HL-60 (cell line): ENCODE measurements around the gene PALLD.

Experiments
- DNase-seq, 2 experiments: peaks; one replicate each; pipeline ENCODE4 v3.0.0-alpha.2; 2010 to 2020; ENCODE audit warnings: low read depth in 1 of 2, low spot score in 1 of 2
- H3K27ac ChIP-seq: fragments of 250-450 bp; sonication (Bioruptor Pico); replicated peaks from 2 replicates; pipeline ENCODE4 v1.5.1; 2020; ENCODE audit warnings: mild to moderate bottlenecking, moderate library complexity
- H3K27me3 ChIP-seq: fragments of 250-450 bp; sonication (Bioruptor Pico); 2 replicates; pipeline ENCODE4 v1.5.1; 2021; ENCODE audit warnings: mild to moderate bottlenecking, moderate library complexity; ENCODE audit not compliant: insufficient read depth, poor library complexity, severe bottlenecking
- H3K4me3 ChIP-seq: replicated peaks from 2 replicates; pipeline ENCODE4 v1.5.1; 2011; ENCODE audit warnings: mild to moderate bottlenecking, control low read depth, low read length; ENCODE audit not compliant: insufficient read depth
- GABPA ChIP-seq: IDR thresholded peaks from 2 replicates; pipeline ENCODE4 v1.6.1; 2012; ENCODE audit warnings: low read depth
- POLR2AphosphoS5 ChIP-seq: IDR thresholded peaks from 2 replicates; pipeline ENCODE4 v1.6.1; 2012; ENCODE audit warnings: low read depth
- SPI1 ChIP-seq: IDR thresholded peaks from 2 replicates; pipeline ENCODE4 v1.6.1; 2012; ENCODE audit warnings: low read depth, mild to moderate bottlenecking, borderline replicate concordance
- TF ChIP-seq, protein P1 (sequence below): IDR thresholded peaks from one replicate; pipeline ENCODE4 v1.5.1; 2011; ENCODE audit warnings: low read length, control low read depth, inconsistent platforms; ENCODE audit not compliant: insufficient read depth
- TF ChIP-seq, protein P2 (sequence below): IDR thresholded peaks from 2 replicates; pipeline ENCODE4 v1.6.1; 2012; ENCODE audit warnings: low read depth; ENCODE audit not compliant: insufficient replicate concordance

Gene PALLD

DNA sequence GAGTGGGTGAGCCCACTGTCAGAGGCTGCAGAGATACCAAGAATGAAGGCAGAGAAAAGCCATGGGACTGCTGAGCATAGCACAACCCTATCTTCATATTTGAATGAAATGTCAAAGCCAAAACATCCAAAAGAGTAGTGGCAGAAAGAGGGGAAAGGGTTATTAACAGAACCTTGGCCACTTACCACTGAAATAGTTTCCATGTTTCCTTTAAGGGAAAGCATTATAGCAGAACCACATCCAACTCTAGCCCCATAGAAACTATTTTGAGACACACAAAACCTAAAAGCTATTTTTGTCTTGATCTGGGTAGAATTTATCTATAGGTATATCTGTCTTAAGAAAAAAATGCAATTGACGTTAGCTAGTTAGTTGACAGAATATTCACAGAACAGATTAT lies 373.2 kb downstream of the PALLD start:
- H3K27ac ChIP-seq = no peak overlapping the region
- peaks cover 10% of the 10 kb centered on the region for H3K27me3 ChIP-seq
- H3K4me3 ChIP-seq = no peak overlapping the region
- no peak for TF ChIP-seq GABPA
- TF ChIP-seq SPI1 = no peak
- TF ChIP-seq, protein P1, sequence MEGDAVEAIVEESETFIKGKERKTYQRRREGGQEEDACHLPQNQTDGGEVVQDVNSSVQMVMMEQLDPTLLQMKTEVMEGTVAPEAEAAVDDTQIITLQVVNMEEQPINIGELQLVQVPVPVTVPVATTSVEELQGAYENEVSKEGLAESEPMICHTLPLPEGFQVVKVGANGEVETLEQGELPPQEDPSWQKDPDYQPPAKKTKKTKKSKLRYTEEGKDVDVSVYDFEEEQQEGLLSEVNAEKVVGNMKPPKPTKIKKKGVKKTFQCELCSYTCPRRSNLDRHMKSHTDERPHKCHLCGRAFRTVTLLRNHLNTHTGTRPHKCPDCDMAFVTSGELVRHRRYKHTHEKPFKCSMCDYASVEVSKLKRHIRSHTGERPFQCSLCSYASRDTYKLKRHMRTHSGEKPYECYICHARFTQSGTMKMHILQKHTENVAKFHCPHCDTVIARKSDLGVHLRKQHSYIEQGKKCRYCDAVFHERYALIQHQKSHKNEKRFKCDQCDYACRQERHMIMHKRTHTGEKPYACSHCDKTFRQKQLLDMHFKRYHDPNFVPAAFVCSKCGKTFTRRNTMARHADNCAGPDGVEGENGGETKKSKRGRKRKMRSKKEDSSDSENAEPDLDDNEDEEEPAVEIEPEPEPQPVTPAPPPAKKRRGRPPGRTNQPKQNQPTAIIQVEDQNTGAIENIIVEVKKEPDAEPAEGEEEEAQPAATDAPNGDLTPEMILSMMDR = no peak
- TF ChIP-seq POLR2AphosphoS5 = no peak
- TF ChIP-seq, protein P2, sequence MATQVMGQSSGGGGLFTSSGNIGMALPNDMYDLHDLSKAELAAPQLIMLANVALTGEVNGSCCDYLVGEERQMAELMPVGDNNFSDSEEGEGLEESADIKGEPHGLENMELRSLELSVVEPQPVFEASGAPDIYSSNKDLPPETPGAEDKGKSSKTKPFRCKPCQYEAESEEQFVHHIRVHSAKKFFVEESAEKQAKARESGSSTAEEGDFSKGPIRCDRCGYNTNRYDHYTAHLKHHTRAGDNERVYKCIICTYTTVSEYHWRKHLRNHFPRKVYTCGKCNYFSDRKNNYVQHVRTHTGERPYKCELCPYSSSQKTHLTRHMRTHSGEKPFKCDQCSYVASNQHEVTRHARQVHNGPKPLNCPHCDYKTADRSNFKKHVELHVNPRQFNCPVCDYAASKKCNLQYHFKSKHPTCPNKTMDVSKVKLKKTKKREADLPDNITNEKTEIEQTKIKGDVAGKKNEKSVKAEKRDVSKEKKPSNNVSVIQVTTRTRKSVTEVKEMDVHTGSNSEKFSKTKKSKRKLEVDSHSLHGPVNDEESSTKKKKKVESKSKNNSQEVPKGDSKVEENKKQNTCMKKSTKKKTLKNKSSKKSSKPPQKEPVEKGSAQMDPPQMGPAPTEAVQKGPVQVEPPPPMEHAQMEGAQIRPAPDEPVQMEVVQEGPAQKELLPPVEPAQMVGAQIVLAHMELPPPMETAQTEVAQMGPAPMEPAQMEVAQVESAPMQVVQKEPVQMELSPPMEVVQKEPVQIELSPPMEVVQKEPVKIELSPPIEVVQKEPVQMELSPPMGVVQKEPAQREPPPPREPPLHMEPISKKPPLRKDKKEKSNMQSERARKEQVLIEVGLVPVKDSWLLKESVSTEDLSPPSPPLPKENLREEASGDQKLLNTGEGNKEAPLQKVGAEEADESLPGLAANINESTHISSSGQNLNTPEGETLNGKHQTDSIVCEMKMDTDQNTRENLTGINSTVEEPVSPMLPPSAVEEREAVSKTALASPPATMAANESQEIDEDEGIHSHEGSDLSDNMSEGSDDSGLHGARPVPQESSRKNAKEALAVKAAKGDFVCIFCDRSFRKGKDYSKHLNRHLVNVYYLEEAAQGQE = no peak
- no peak for DNase-seq

DNA sequence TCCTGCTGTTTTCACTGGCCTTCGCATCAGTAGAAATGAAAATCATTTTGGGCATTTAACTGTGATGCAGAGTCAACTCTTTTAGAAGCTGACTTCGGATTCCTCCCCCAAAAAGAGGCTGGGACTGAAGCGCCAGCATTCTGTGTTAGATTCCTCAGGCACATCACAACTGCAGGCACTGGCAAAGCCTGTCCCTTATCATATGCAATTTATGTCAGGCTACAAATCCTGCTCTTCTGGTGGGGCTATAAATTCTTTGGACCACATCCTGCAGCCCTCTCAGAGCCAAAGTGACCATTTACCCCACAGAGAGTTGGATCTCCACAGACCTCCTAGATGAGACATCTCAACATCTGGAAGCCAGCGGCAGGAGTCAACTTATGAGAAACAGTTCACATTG lies 374.8 kb downstream of the PALLD start:
- Histone ChIP-seq H3K27ac (no peak overlapping the region), H3K27me3 (peaks cover 17% of the 10 kb centered on the region), H3K4me3 (no peak overlapping the region)
- DNase-seq = no peak
- TF ChIP-seq, protein P2 = no peak
- no peak for TF ChIP-seq GABPA
- no peak for TF ChIP-seq POLR2AphosphoS5
- no peak for TF ChIP-seq SPI1
- TF ChIP-seq, protein P1 = no peak

DNA sequence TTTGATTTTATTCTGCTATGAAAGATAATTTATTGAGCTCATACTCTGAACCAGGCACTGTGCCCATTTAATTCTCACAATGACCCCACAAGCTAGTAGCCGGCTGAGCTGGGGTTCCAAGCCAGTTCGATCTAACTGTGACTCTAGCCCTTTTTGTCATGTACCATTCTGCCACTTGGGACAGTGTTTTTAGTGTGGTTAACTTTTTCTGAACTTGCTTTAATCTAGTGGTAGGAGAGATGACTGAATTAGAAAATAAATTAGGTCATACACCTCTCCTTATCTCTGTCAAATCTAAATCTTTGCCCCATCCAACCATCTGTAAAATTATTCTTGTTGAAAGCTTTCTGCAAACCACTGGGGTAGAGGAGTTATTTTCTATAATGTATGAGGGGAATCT lies 377.2 kb downstream of the PALLD start:
- no peak for TF ChIP-seq SPI1
- no peak for TF ChIP-seq GABPA
- TF ChIP-seq, protein P1 = no peak
- TF ChIP-seq, protein P2 = no peak
- no peak for TF ChIP-seq POLR2AphosphoS5
- DNase-seq = no peak
- H3K27ac ChIP-seq = no peak overlapping the region

More for the DNA sequence above, 377.2 kb downstream of the PALLD start:
- no peak overlapping the region for H3K4me3 ChIP-seq
- peaks cover 30% of the 10 kb centered on the region for H3K27me3 ChIP-seq
